ENCODE measurements around the gene ATP6V1G2. TPM values are rescaled to one million over a fixed set of nuclear protein-coding genes. Genes with fewer than 3 reads are reported as not detected.
"Not testable (repeated sequence)": the region's sequence is repeated elsewhere in the genome, so short reads cannot be mapped to it uniquely, and the experiment has no call there.

The ATP6V1G2 gene
- total and polyA plus RNA-seq, 2 experiments from 2014 or later = 2.4 to 2.7 TPM

DNA sequence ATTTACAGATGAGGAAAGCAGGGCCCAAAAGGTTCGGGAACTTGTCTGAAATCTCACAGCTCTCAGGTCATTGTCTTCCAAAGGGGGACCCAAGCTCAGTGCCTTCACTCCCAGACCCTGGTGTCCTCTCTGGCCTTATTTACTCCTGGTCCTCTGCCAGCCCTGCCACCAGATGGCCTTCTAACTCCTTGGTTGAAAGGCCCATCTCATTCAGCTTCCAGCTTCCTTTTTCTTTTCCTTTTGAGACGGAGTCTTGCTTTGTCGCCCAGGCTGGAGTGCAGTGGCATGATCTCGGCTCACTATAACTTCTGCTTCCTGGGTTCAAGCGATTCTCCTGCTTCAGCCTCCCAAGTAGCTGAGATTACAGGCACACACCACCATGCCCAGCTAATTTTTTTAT lies 5.0 kb upstream of the ATP6V1G2 start:
- not testable (repeated sequence) for H3K4me1 ChIP-seq (ENCODE audit: insufficient read depth); H3K27me3 Mint-ChIP-seq (ENCODE audit: insufficient read depth, low read depth, poor library complexity); H3K4me1 Mint-ChIP-seq; H3K27me3 ChIP-seq (ENCODE audit: insufficient read depth); H3K27ac ChIP-seq (ENCODE audit: low read depth); H4K20me1 ChIP-seq (replicated peaks; ENCODE audit: insufficient read depth); H3K36me3 ChIP-seq (ENCODE audit: insufficient read depth); H3K4me3 ChIP-seq; H2AFZ ChIP-seq; H3K9me2 ChIP-seq (ENCODE audit: insufficient read depth); H3K4me3 Mint-ChIP-seq; H3K4me2 ChIP-seq; H3K9me3 Mint-ChIP-seq; H3K79me2 ChIP-seq (replicated peaks; ENCODE audit: insufficient read depth); H3K27ac Mint-ChIP-seq; H3F3A ChIP-seq (replicated peaks; ENCODE audit: low read depth)
- ATAC-seq (peak; percentile 2; the same call in 2 of the 3 replicates), DNase-seq (ENCODE audit: low spot score) (peak; percentile 82)
- TF ChIP-seq, protein P1, sequence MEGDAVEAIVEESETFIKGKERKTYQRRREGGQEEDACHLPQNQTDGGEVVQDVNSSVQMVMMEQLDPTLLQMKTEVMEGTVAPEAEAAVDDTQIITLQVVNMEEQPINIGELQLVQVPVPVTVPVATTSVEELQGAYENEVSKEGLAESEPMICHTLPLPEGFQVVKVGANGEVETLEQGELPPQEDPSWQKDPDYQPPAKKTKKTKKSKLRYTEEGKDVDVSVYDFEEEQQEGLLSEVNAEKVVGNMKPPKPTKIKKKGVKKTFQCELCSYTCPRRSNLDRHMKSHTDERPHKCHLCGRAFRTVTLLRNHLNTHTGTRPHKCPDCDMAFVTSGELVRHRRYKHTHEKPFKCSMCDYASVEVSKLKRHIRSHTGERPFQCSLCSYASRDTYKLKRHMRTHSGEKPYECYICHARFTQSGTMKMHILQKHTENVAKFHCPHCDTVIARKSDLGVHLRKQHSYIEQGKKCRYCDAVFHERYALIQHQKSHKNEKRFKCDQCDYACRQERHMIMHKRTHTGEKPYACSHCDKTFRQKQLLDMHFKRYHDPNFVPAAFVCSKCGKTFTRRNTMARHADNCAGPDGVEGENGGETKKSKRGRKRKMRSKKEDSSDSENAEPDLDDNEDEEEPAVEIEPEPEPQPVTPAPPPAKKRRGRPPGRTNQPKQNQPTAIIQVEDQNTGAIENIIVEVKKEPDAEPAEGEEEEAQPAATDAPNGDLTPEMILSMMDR (conservative IDR thresholded peaks at IDR 0.05; ENCODE audit: low read depth in 2 of 2) = peak; percentile 66 to 87
- peaks cover 27% of the 10 kb centered on the region for H3K36me3 Mint-ChIP-seq (ENCODE audit: low read depth)

DNA sequence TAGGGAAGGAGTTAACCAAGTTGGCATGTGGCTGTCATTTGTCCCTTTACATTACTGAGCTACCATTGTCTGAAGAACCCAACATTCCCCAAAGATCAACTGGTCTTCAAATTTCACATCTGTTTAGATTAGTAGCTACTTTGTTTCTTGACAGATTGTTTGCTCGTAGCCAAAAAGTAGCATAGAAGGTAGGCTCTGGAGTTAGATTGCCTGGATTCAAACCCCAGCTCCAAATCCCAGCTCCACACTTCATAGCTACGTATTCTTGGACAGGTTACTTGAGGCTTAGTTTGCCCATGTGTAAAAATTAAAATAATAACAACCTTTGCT lies 2.1 kb upstream of the ATP6V1G2 start:
- H3K9me2 ChIP-seq (ENCODE audit: insufficient read depth) = no peaks in the 10 kb centered on the region
- peaks cover 10% of the 10 kb centered on the region for H3K79me2 ChIP-seq (replicated peaks; ENCODE audit: insufficient read depth)
- H3F3A ChIP-seq (replicated peaks; ENCODE audit: low read depth) = 0 out of 2 replicates have a peak, but pooled peaks cover 4% of the 10 kb centered on the region
- H3K27me3 Mint-ChIP-seq (ENCODE audit: insufficient read depth, low read depth, poor library complexity) = peaks cover 5% of the 10 kb centered on the region
- no peaks in the 10 kb centered on the region for H3K9me3 Mint-ChIP-seq
- no peak for DNase-seq (ENCODE audit: low spot score)
- H3K4me3 Mint-ChIP-seq = peak overlapping the region; percentile 76; the same call in 1 of the 3 replicates
- H3K27ac ChIP-seq (ENCODE audit: low read depth) = no peak overlapping the region
- H2AFZ ChIP-seq = no peak overlapping the region
- H3K36me3 ChIP-seq (ENCODE audit: insufficient read depth) = 0 out of 2 replicates have a peak, but pooled peaks cover 8% of the 10 kb centered on the region
- H3K4me1 ChIP-seq (ENCODE audit: insufficient read depth) = 0 out of 2 replicates have a peak, but pooled peaks cover 7% of the 10 kb centered on the region
- peaks cover 18% of the 10 kb centered on the region for H3K4me1 Mint-ChIP-seq
- no peak overlapping the region for H3K4me3 ChIP-seq
- no peaks in the 10 kb centered on the region for H4K20me1 ChIP-seq (replicated peaks; ENCODE audit: insufficient read depth)
- no peak for TF ChIP-seq ZNF114 (CRISPR knock-in tag; IDR thresholded peaks at IDR 0.05)
- no peak for ATAC-seq
- peaks cover 27% of the 10 kb centered on the region for H3K36me3 Mint-ChIP-seq (ENCODE audit: low read depth)
- H3K27me3 ChIP-seq (ENCODE audit: insufficient read depth) = no peaks in the 10 kb centered on the region
- no peak overlapping the region for H3K27ac Mint-ChIP-seq
- no peak overlapping the region for H3K4me2 ChIP-seq

DNA sequence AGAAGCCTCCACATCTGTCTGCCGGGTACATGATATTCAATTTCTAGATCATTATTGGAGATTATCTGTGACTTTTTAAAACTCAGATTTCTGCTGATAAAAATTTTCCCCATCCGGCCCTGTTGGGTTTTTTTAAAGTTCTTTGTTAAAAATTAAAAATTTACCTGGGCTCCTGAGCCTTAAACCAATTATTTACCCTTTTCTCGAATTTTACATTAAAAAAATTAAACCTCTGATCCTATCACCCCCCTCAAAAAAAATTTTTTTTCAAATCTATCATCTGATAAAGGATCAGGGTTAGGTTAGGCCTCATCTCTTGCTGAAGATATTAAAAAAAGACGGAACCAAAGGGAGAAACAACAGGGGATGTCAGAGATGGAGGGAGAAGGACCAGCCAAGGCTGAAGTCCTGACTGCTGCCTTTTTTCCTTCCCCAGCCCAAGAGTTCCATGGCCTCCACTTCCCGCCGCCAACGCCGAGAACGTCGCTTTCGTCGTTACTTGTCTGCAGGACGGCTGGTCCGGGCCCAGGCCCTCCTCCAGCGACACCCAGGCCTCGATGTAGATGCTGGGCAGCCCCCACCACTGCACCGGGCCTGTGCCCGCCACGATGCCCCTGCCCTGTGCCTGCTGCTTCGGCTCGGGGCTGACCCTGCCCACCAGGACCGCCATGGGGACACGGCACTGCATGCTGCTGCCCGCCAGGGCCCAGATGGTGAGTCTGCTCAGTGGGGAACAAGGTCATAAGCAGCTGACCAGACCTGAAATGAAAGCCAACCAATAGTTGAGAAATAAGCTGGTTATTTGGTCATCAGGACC lies 1.5 kb upstream of the ATP6V1G2 start:
- Histone ChIP-seq H3K4me1 (ENCODE audit: insufficient read depth) (peaks cover 10% of the 10 kb centered on the region; the same call in 1 of the 2 replicates), H3K36me3 (ENCODE audit: insufficient read depth) (0 out of 2 replicates have a peak, but pooled peaks cover 8% of the 10 kb centered on the region), H3K4me3 (peak overlapping the region; percentile 58), H3K4me2 (peak overlapping the region; percentile 72), H3F3A (replicated peaks; ENCODE audit: low read depth) (0 out of 2 replicates have a peak, but pooled peaks cover 4% of the 10 kb centered on the region), H4K20me1 (replicated peaks; ENCODE audit: insufficient read depth) (no peaks in the 10 kb centered on the region), H2AFZ (no peak overlapping the region), H3K27ac (ENCODE audit: low read depth) (peak overlapping the region; percentile 46), H3K9me2 (ENCODE audit: insufficient read depth) (no peaks in the 10 kb centered on the region), H3K79me2 (replicated peaks; ENCODE audit: insufficient read depth) (peaks cover 16% of the 10 kb centered on the region), H3K27me3 (ENCODE audit: insufficient read depth) (no peaks in the 10 kb centered on the region)
- no peak for TF ChIP-seq STAT1 (IDR thresholded peaks at IDR 0.05; ENCODE audit: unreplicated experiment)
- TF ChIP-seq, protein P2, sequence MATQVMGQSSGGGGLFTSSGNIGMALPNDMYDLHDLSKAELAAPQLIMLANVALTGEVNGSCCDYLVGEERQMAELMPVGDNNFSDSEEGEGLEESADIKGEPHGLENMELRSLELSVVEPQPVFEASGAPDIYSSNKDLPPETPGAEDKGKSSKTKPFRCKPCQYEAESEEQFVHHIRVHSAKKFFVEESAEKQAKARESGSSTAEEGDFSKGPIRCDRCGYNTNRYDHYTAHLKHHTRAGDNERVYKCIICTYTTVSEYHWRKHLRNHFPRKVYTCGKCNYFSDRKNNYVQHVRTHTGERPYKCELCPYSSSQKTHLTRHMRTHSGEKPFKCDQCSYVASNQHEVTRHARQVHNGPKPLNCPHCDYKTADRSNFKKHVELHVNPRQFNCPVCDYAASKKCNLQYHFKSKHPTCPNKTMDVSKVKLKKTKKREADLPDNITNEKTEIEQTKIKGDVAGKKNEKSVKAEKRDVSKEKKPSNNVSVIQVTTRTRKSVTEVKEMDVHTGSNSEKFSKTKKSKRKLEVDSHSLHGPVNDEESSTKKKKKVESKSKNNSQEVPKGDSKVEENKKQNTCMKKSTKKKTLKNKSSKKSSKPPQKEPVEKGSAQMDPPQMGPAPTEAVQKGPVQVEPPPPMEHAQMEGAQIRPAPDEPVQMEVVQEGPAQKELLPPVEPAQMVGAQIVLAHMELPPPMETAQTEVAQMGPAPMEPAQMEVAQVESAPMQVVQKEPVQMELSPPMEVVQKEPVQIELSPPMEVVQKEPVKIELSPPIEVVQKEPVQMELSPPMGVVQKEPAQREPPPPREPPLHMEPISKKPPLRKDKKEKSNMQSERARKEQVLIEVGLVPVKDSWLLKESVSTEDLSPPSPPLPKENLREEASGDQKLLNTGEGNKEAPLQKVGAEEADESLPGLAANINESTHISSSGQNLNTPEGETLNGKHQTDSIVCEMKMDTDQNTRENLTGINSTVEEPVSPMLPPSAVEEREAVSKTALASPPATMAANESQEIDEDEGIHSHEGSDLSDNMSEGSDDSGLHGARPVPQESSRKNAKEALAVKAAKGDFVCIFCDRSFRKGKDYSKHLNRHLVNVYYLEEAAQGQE (IDR thresholded peaks at IDR 0.05; ENCODE audit: unreplicated experiment) = no peak
- no peak for TF ChIP-seq JUNB (IDR thresholded peaks at IDR 0.05; ENCODE audit: unreplicated experiment)
- TF ChIP-seq, protein P1 (conservative IDR thresholded peaks at IDR 0.05; ENCODE audit: low read depth in 2 of 2) = no peak
- TF ChIP-seq ZNF114 (CRISPR knock-in tag; IDR thresholded peaks at IDR 0.05) = no peak
- TF ChIP-seq EZH2 (IDR thresholded peaks at IDR 0.05; ENCODE audit: low read depth, unreplicated experiment) = no peak
- TF ChIP-seq EZH2phosphoT487 (IDR thresholded peaks at IDR 0.05; ENCODE audit: unreplicated experiment) = no peak
- DNase-seq (ENCODE audit: low spot score) (peak; percentile 17), ATAC-seq (no peak)
- H3K4me3 Mint-ChIP-seq = peak overlapping the region; percentile 76
- no peaks in the 10 kb centered on the region for H3K9me3 Mint-ChIP-seq
- peaks cover 18% of the 10 kb centered on the region for H3K4me1 Mint-ChIP-seq
- peaks cover 25% of the 10 kb centered on the region for H3K36me3 Mint-ChIP-seq (ENCODE audit: low read depth)
- H3K27me3 Mint-ChIP-seq (ENCODE audit: insufficient read depth, low read depth, poor library complexity) = peaks cover 5% of the 10 kb centered on the region
- peak overlapping the region; percentile 95 for H3K27ac Mint-ChIP-seq

Data from GM23338 (cell line).